GM19240 (cell line): Measurements from ENCODE around the gene FKBP14.
"Not testable (repeated sequence)": the region's sequence is repeated elsewhere in the genome, so short reads cannot be mapped to it uniquely, and the experiment has no call there.

Source experiments
- DNase-seq: peaks from one replicate; pipeline ENCODE4 v3.0.0; 2011; ENCODE audit warnings: low spot score; ENCODE audit not compliant: insufficient read length

FKBP14 gene

GRCh38 chr7:30026229-30027064 lies at the start of gene FKBP14:
TSS of gene FKBP14 (minus strand) at chr7:30026702. CDS start at chr7:30026508, 194 bp downstream.
- DNase-seq: peak; percentile 75

GRCh38 chr7:30074422-30075030 lies 48.0 kb upstream of the FKBP14 start:
- no peak for DNase-seq

GRCh38 chr7:30072735-30073134 lies 46.2 kb upstream of the FKBP14 start:
- no peak for DNase-seq

- DNase-seq: no peak
These were observed 43.5 kb upstream of the FKBP14 start for GRCh38 chr7:30070052-30070451.

GRCh38 chr7:30069096-30069867 lies 42.8 kb upstream of the FKBP14 start:
- no peak for DNase-seq

GRCh38 chr7:30068117-30068516 lies 41.6 kb upstream of the FKBP14 start:
- no peak for DNase-seq

GRCh38 chr7:30066687-30067086 lies 40.2 kb upstream of the FKBP14 start:
- no peak for DNase-seq

- DNase-seq: no peak
These were observed 39.2 kb upstream of the FKBP14 start for GRCh38 chr7:30065746-30066145.

GRCh38 chr7:30062587-30062986 lies 36.1 kb upstream of the FKBP14 start:
- DNase-seq: no peak

GRCh38 chr7:30061786-30062185 lies 35.3 kb upstream of the FKBP14 start:
- DNase-seq: not testable (repeated sequence)

GRCh38 chr7:30057741-30058140 lies 31.2 kb upstream of the FKBP14 start:
- DNase-seq: no peak

GRCh38 chr7:30053068-30053467 lies 26.6 kb upstream of the FKBP14 start:
- DNase-seq: no peak

GRCh38 chr7:30049173-30049572 lies 22.7 kb upstream of the FKBP14 start:
- DNase-seq: no peak

GRCh38 chr7:30048582-30048981 lies 22.1 kb upstream of the FKBP14 start:
- no peak for DNase-seq

- DNase-seq: no peak
These were observed 20.6 kb upstream of the FKBP14 start for GRCh38 chr7:30047124-30047523.

- no peak for DNase-seq
These were observed 19.7 kb upstream of the FKBP14 start for GRCh38 chr7:30046127-30046770.

- DNase-seq: no peak
These were observed 15.2 kb upstream of the FKBP14 start for GRCh38 chr7:30041526-30042269.

GRCh38 chr7:30040938-30041337 lies 14.4 kb upstream of the FKBP14 start:
- no peak for DNase-seq

GRCh38 chr7:30038196-30038980 lies 11.9 kb upstream of the FKBP14 start:
- no peak for DNase-seq

- DNase-seq: no peak
These were observed 9.7 kb upstream of the FKBP14 start for GRCh38 chr7:30036220-30036619.
